Calu3 (cell line): ENCODE measurements around the gene HOXD10. TPM values are rescaled to one million over a fixed set of nuclear protein-coding genes. Genes with fewer than 3 reads are reported as not detected.

Experiments used
- BruUV-seq: library from RNA; stranded (reverse); fragments of 400-500 nt; replicated peaks from 2 replicates; lab custom pipeline; 2021; lab: Mats Ljungman, UMichigan
- CTCF ChIA-PET: fragments of 300-600 bp; sonication (Branson Sonifier 250); formaldehyde crosslinking; loops from one replicate; lab custom pipeline; 2022; ENCODE audit warnings: antibody characterized with exemption; lab: Charles Lee
- DNase-seq: peaks from one replicate; pipeline ENCODE4 v3.0.0; 2022
- H3K27ac Mint-ChIP-seq: one replicate; pipeline ENCODE4 v1.8.0; 2022; ENCODE audit warnings: mixed read lengths; ENCODE audit not compliant: unreplicated experiment
- H3K27me3 Mint-ChIP-seq: one replicate; pipeline ENCODE4 v1.8.0; 2022; ENCODE audit warnings: mixed read lengths; ENCODE audit not compliant: unreplicated experiment
- H3K36me3 Mint-ChIP-seq: one replicate; pipeline ENCODE4 v1.8.0; 2022; ENCODE audit warnings: mild to moderate bottlenecking, moderate library complexity, mixed read lengths; ENCODE audit not compliant: insufficient read depth, unreplicated experiment
- H3K4me1 Mint-ChIP-seq: one replicate; pipeline ENCODE4 v1.8.0; 2022; ENCODE audit warnings: mild to moderate bottlenecking, low read depth, mixed read lengths; ENCODE audit not compliant: unreplicated experiment
- H3K4me3 Mint-ChIP-seq: one replicate; pipeline ENCODE4 v1.8.0; 2022; ENCODE audit warnings: mild to moderate bottlenecking, low read depth, moderate library complexity, mixed read lengths; ENCODE audit not compliant: unreplicated experiment
- H3K9me3 Mint-ChIP-seq: one replicate; pipeline ENCODE4 v1.8.0; 2022; ENCODE audit warnings: low read depth, mixed read lengths; ENCODE audit not compliant: unreplicated experiment
- intact Hi-C: fragments of 100-400 bp; cut with micrococcal nuclease; formaldehyde crosslinking; loops from one replicate; pipeline ENCODE4 v1.10.0; 2022; ENCODE audit not compliant: unreplicated experiment
- total RNA-seq: library from RNA; stranded (reverse); gene quantifications from 2 replicates; pipeline ENCODE4 v1.2.3, GENCODE V29; 2022
- TF ChIP-seq, protein P1 (sequence below): fragments of 200-600 bp; IDR thresholded peaks from one replicate; pipeline ENCODE4 v1.8.0; 2022; ENCODE audit warnings: antibody characterized with exemption; ENCODE audit not compliant: unreplicated experiment

HOXD10 gene
- total RNA-seq, 1 experiment from 2014 or later, result not detected

DNA sequence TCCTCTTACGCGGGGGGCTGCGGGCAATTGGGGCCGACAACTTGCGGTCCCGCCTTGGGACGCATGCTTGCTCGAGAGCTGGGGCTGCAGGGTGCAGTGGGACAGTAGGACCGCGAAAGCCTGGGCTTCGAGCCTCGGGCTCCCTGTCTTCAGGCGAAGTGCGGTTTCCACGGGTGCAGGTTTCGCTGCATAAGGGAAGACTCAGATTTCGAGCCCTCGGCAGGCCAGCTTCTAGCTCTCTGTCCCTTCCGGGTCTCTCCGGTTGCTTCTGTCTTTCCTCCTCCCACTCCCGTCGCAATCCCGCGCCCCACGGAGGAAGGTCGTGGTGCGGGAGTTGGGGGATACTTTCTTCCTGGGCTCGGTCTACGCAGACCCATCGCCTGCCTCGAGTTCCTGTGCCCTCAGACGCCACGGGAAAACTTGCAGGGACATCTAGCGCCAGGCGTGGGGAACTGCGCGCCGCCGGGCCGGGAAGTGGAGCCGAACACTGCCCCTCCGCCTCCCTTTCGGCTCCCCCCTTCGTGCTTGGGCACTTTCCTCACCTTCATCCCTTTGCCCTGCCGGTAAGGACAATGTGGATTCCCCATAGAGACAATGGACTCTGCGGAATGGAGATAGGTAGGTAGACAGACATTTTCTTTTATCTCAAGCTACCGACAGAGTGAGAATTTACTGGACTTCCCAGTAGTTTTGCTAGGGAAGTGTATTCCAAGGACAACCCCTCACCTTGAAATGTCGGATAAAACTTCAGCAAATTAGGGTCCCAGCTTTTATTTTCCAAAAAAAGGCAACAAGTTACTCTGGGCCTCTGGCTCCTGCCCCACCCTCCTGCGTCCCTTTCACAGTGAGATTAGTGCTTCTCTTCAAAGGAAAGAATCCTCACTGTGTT is 28.3 kb upstream of the HOXD10 start:
- intact Hi-C loops, result no loop called here
- Mint-ChIP-seq H3K27ac (no peak overlapping the region), H3K27me3 (peaks cover 52% of the 10 kb centered on the region), H3K4me1 (no peaks in the 10 kb centered on the region), H3K9me3 (no peaks in the 10 kb centered on the region), H3K36me3 (no peaks in the 10 kb centered on the region), H3K4me3 (peak overlapping the region; percentile 62)
- CTCF ChIA-PET, result interaction anchor here (1.0 to 1.4 kb wide), 3 partner anchors 398 to 837 kb away, joined by 3 to 8 read pairs (median 3); no protein-coding TSS in a partner anchor
- BruUV-seq, result no TSS peak
- TF ChIP-seq, protein P1, sequence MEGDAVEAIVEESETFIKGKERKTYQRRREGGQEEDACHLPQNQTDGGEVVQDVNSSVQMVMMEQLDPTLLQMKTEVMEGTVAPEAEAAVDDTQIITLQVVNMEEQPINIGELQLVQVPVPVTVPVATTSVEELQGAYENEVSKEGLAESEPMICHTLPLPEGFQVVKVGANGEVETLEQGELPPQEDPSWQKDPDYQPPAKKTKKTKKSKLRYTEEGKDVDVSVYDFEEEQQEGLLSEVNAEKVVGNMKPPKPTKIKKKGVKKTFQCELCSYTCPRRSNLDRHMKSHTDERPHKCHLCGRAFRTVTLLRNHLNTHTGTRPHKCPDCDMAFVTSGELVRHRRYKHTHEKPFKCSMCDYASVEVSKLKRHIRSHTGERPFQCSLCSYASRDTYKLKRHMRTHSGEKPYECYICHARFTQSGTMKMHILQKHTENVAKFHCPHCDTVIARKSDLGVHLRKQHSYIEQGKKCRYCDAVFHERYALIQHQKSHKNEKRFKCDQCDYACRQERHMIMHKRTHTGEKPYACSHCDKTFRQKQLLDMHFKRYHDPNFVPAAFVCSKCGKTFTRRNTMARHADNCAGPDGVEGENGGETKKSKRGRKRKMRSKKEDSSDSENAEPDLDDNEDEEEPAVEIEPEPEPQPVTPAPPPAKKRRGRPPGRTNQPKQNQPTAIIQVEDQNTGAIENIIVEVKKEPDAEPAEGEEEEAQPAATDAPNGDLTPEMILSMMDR, result peak; percentile 83
- DNase-seq, result peak; percentile 73

DNA sequence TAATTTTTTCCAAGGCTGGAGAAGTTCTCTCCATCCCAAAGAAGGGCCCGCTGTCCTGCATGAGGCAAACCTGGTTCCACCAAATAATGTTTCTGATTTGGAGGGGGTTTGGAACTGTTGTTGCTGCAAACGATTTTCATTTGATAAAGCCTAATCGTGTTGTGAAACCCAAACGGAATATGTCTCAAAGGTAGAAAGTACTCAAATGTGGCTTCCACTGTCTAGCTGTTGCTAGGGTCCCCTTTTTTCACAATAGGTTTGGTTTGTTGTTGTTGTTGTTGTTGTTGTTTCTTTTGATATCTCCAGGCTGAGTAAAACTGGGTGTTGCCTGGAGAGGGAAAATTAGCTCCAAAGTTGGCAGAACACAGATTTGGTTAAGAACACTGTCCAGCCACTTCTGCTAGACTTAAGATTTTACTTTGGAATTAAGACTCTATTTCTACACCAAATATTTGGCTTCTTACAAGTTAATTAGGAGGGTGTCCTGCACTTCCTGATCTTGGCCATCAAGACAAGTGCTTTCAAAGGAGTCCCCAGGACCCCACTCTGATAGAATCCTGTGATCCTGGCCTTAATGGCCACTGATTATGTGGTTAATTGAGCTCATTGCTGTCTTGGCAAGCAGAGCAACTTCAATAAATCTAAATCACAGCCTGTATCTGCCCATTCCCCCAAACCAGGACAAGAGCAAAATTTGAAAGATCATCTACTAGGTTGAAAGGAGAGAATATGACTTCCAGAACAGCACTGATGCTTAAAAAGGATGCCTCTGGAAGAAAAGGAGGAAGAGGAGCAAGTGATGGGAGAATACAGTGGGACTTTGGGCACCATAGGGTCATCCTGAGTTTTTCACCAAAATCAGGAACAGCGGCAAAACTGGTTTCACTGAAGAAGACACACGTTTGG is 27.4 kb upstream of the HOXD10 start:
- DNase-seq, result no peak
- no TSS peak for BruUV-seq
- CTCF ChIA-PET, result interaction anchor here (1.0 to 1.4 kb wide), 3 partner anchors 399 to 838 kb away, joined by 3 to 8 read pairs (median 3); no protein-coding TSS in a partner anchor
- Mint-ChIP-seq H3K4me3 (no peak overlapping the region), H3K36me3 (no peaks in the 10 kb centered on the region), H3K27me3 (peaks cover 58% of the 10 kb centered on the region), H3K27ac (no peak overlapping the region), H3K9me3 (no peaks in the 10 kb centered on the region), H3K4me1 (no peaks in the 10 kb centered on the region)
- TF ChIP-seq, protein P1, result no peak
- intact Hi-C loops, result no loop called here

DNA sequence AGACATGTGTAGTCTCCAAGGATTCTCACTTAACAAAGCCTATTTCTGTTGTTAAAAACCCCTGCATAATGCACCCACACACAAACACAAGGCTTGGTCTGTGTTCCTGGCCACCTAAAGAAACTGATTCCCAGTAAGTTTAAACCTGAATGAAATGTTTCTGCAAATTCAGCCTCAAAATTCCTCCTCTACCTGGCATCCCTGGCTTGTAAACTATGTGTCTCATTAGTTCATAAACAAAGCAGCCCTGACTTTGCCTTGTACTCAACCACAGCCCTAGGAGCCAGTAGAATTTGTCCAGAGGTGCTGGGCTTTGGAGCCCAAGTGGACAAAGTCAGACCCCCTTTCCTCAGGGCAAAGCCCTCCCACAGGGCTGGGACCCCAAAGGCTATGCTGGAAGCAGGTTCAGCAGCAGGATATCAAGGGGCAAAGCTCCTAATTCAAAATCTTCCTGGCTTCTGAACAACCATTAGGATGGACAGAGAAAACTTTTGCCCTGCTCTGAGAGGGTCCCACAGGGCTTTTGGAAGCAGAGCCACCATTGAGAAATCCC is 26.7 kb upstream of the HOXD10 start:
- Mint-ChIP-seq H3K36me3 (no peaks in the 10 kb centered on the region), H3K27me3 (peaks cover 60% of the 10 kb centered on the region), H3K4me1 (no peaks in the 10 kb centered on the region), H3K27ac (no peak overlapping the region), H3K4me3 (no peak overlapping the region), H3K9me3 (no peaks in the 10 kb centered on the region)
- DNase-seq, result no peak
- no TSS peak for BruUV-seq
- TF ChIP-seq, protein P1, result no peak
- intact Hi-C loops, result no loop called here
- CTCF ChIA-PET, result no interaction called here

DNA sequence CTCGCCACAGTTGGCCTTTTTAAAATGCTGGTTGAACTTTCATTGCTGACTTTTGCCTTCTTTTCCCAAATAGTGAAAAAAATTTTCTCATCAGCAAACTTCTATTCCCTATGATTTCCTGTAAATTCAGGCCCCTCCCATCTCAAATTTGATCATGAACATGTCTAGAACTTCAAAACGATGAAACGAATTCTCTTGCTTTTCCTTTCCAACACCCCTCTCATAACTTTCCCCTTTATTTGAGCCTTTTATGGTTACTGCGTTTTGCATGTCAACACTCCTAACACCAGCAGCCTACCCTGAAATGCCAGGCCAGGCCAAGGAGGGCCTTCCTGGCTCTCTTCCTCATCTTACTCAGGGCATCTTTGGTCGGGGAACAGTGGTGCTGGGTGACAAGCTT is 25.7 kb upstream of the HOXD10 start:
- no TSS peak for BruUV-seq
- CTCF ChIA-PET, result no interaction called here
- no peaks in the 10 kb centered on the region for H3K36me3 Mint-ChIP-seq
- peaks cover 60% of the 10 kb centered on the region for H3K27me3 Mint-ChIP-seq
- H3K9me3 Mint-ChIP-seq, result no peaks in the 10 kb centered on the region
- no peak overlapping the region for H3K27ac Mint-ChIP-seq
- no peak overlapping the region for H3K4me3 Mint-ChIP-seq
- no peak for DNase-seq
- intact Hi-C loops, result no loop called here
- H3K4me1 Mint-ChIP-seq, result no peaks in the 10 kb centered on the region
- TF ChIP-seq, protein P1, result no peak
